ENCODE results near the gene PCED1A.

The PCED1A gene

DNA sequence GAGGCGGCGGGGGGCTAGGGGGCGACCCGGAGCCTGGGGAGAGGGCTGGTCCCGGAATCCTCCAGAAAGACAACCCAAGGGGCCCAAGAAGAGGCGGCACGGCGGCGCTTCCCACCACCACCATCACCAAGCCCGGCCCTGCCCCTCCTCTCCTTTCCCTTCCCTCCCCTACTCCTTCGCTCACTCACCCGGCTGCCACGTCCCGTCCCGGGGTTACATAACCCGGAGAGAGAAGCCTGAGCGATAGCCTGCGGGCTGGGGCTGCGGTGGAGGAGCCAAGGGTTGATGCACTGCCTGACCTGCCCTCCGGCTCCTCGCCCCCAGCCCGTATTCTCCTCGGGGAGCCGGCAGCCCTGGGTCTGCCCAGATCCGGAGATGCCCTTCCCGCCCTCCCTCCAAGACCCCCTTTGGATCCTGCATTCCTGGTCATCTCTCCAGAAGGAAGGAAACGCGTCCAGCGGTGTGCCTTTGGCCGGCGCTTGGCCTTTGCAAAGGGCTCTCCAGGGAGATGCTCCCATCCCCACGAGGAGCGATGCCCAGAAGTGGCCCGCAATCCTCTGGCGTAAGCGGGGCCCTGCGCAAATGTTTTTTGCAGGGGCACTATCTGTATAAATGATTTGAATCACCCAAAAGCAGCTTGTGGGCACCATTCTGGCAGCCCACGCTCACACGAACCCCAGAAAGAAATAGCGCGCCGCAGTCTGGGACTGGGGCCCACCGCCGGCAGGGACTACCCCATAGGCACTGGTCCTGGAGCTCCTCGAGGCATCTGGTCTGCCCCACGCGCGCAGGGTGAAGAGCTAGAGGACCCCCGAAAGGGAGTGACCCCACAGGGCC, 35.4 kb downstream of the PCED1A start:
- no peak for DNase-seq (ENCODE audit: low read depth)

DNA sequence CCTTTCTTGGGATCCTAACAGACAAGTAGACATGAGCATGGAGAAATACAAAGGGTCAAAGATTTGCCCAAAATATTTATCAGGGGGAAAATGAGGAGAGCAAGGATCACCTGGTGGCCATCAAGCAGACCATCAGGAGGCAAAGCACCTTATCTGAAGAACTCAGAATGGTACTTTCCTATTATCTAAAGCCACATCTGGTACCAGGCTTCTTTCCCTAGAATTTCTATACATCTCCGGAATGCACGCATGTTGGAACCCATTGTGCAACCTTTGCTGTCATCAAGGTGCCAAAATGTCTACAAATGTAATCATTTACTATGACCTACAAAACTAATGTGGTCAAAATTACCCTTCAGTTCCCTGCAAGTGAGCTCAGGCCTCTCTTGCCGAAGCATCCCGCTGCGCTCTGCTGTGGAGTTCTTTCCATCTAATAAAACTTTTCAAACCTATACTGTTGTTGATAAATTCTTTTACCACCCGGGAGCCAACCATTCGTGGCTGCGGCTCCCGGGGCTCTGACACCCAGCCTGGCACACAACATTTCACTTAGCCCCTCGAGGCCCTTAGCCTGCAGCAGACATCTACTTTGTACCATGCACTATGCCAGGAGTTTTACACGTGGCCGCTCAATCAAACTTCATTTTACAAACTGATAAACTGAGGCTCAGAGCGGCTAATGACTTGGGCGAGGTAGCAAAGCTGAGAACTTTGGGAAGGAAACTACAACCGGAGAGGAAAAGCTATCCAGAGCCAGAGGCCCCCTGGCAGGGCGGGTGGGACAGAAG, 36.2 kb downstream of the PCED1A start:
- DNase-seq (ENCODE audit: low read depth): no peak

DNA sequence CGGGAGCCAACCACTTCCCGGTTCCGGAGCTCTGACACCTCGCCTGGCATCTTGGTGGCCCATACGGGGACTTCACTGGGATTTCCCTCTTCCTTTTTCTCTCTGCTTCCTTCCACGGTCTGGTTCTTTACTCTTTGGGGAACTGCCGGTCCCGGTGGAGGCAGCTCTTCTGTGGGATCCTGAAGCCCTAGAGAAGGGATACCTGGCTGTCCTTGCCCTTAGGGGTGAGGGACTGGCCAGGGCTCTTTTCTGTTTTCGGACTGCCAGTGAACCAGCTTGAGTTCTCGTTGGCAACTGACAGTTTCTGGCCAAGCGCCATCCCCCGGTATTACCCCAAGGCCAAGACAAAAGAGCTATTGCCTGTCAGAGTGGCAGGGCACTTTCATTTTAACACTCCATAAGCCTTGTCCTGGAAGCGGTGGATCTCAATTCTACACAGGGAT, 39.1 kb downstream of the PCED1A start:
- no peak for DNase-seq (ENCODE audit: low read depth)

DNA sequence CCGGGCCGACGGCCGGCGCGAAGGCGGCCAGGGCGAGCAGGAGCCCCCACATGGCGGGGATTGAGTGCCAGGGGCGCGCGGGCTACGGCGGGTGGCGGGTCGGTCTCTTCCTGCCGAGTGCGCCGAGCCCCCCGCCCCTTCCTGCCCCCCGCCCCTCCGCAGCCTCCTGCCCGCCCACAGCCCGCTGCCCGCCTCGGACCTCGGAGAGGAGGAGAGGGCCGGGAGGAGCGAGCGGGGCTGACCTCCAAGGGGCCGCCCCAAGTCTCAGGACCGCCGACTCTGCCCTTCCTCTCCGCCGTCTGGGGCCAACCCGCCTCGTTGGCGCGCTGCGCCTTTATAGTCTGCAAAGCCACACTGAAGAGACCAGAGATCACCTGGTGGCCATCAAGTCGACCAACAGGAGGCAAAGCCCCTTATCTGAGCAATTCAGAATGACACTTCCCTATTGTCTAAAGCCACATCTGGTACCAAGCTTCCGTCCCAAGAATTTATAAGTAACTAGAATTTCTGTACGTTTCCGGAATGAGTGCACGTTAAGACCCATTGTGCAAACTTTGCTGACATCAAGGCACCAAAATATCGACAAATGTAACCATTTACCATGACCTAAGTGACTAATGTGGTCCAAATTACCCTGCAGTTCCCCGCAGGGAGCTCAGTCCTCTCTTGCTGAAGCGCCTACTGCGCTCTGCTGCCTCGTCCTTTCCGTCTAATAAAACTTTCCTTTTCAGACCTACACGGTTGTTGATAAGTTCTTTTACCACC, 39.8 kb downstream of the PCED1A start, which contains the start of gene CPXM1:
TSS of gene CPXM1 (minus strand) at position 107 of the 765 bp plus-strand sequence. CDS start at position 52, 55 bp downstream.
- DNase-seq (ENCODE audit: low read depth): no peak

DNA sequence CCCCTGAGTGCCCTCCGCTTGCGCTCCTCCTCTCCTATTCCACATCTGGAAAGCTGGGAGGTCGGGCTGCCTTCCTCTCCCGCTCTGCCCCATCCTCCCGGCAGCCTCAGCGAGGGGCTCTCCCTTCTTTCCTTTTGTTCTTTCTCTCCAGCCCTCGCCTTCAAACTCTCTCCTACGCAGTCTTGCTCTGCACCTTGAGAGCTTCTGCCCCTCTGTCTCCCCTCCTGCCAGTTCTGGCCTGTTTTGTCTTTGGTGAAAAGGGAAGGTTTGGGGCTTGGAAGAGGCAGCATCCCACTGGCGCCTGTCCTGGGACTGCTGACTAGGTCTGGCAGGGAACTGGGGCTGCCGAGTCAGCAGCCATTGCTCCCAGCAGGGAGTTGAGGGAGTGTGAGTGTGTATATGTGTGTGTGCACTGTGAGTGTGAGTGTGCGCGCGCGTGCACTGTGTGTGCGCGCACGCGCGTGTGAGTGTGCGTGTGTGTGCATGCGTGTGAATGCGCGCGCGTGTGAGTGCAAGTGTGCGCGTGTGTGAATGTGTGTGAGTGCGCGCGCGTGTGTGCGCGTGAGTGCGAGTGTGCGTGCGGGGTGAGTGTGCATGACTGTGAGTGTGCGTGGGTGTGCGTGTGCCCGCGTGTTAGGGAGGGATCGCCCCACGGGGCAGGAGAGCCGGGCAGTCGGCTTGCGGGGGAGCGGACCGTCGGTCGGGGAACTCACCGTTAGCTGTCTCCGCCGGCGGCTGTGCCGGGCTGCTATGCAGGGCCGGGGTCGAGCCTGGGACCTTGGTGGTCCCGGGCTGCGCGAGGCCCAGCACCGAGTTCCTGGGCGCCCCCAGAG, 40.6 kb downstream of the PCED1A start:
- no peak for DNase-seq (ENCODE audit: low read depth)

DNA sequence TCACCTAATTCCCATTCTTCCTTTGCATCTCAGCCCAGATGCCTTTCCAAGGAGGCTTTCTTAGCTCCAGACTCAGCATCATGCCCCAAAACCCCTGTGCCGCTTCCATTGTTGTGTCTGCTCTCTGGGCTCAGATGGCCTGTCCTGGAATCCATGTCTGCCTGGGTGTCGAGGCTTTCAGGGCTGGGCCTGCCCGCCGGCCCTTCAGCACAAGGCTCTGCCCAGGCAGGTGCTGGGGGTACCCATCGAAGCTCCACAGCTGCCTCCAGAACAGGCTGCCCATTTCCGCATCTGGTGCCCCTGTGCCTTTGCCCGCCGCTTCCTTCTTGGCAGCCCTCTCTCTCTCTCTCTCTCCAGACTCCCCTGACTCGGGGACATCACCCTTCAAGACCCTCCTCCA, 41.2 kb downstream of the PCED1A start:
- no peak for DNase-seq (ENCODE audit: low read depth)

DNA sequence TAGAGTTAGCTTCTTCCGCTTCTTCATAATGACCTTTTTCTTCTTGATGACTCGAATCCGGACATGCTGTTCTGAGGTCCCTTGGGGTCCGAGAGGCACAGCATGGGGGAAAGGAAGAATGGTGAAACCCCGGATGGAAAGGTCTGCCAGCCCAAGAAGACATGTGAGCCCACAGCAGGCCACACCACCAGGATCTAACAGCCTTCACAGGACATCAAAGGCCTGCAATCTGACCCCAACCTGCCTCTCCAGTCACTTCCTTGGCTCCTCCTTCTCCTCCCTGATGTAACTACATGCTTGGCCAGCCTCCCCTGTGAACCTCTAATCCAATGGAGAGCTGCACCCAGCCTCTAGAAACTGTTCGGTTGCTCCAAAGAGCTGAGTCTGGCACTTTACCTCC, 41.6 kb downstream of the PCED1A start:
- no peak for DNase-seq (ENCODE audit: low read depth)

DNA sequence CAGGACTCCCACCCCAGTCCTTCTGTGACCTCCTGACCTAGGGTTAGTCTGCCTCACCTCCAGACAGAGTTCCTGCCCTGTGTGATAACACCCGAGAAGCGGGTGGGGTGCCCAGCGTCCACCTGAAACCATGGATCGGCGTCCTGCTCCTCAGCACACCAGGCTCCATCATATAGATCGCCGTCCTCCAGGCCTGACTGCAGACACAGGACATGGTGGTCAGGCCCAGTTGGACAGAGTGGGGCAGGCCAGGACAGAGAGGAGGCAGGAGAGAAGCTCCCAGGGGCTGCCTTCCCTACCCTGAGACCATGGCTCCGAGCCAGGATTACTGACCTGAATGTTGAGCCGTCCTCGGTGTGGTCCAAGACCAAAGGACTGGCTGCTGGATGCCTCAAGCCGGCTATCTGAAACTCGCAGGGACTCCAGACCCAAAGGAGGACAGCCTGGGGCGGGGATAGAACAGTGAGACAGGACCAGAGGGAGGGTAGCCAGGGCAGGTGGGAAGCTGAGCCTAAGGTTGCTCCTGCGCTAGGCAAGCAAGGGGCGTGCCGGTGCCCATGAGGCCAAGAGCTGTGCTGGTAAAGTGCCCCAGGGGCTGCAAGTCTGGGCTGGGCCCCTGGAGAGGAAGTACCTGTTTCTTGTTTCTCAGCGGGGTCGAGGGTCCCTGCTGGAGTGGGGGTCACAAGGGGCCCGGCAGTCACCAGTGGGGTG, 42.2 kb downstream of the PCED1A start:
- DNase-seq (ENCODE audit: low read depth): no peak

DNA sequence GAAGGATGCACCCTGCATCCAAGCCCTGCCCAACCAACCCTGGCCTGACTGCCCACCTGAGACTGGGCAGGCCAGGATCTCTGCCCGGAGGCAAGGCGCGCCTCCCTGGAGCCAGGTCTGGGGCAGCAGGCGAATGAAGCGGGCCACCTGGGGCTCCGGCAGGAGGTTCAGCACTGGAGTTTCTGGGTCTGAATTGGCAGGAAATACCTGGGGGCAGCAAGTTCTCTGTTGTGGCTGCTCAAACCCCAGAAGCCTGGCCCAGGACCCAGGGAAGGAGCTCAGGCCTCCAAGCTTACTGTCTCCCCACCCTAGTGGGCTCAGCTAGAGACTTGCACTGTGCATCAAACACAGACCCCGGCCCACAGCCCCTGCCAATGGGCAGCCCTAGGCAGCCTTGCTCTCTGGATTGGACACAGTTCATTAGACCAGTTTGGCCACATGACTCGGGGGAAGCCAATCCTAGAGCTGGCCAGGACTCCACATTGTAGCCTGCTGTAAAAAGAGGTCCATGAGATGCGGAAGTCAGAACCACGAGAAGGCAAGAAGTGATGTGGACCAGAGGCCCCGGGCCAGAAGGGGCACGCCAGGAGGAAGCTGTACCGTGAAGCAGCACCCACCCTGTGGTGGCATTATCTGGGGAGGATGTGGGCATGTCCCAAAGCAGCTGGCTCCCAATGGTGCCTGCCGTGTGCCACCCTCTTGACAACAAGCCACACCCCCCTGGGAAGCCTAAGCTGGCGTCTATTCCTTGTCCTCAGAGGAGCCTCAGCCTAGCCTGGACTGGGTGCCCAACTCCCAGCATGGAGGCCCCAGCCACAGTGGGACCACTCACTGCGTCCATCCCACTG, 43.1 kb downstream of the PCED1A start:
- no peak for DNase-seq (ENCODE audit: low read depth)

DNA sequence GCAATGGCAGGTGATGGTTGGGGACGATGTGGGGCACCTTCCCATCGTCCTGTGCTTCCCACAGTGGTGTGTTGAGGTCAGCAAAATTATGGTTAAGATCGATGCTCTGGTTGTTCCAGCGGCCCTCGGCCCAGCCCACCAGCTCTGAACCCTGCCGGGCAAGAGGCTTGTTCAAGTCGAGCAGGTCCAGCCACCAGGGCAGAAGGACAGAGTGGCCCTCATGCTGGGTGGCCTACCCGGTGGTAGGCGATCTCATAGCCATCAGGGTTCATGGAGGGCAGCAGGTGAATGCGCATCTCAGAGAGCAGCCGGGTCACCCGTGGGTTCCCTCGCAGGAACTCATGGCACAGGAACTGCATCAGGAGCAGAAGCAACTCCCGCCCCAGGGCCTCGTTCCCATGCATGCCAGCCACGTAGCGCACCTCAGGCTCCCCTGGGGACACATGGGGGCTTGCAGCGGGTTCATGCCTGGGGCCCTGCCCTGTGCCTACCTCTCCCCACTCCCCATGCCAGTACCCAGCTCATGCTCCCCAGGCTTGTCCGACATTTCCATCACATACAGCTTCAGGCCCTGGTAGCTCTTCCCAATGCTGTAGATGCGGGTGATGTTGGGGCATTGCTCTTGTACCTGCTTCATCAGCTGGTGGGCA, 44.3 kb downstream of the PCED1A start:
- no peak for DNase-seq (ENCODE audit: low read depth)

DNA sequence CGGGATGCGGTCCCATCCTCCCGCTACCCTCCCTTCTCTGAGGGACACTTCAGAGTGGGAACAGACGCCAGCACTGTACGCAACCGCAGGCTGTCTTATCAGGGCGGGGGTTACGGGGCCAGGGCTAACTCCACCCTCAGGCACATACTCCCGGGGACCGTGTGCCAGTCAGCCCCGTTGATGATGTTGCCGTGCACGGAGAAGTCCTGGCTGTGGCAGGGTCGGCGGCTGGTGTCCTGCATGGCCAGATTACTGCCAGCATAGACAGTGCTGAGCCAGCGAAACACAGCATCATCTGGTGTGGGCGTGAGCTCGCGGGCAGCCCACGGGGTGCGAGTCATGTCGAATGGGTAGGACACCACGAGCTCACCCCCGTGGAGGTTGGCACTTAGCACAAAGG, 45.0 kb downstream of the PCED1A start:
- DNase-seq (ENCODE audit: low read depth): no peak

DNA sequence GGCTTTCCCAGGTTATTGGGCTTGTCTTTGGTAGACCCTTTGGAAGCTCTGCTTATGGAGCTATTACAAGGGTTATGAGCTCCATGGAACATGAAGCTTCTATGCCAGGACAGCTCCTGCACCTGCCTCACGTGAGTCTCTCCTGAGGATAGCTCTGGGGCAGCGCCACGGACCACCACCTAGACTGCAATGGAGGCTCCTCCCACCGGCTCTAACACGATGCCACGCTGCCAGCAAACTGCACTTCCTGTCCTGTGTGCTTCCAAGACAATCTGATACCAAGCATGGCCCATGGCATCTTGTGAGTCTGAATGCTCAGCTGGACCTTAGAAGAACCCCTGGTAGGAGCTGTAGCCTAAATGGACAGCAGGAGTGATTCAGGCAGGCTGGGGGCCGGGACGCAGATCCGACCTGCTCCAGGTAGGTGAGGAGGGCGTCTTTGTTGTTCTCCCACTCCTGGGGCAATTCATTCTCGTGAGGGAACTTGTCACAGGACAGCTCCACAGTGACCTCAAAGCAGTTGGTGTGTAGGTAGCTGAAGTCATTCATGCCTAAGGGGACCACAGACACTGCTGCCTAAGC, 45.5 kb downstream of the PCED1A start:
- DNase-seq (ENCODE audit: low read depth): no peak

DNA sequence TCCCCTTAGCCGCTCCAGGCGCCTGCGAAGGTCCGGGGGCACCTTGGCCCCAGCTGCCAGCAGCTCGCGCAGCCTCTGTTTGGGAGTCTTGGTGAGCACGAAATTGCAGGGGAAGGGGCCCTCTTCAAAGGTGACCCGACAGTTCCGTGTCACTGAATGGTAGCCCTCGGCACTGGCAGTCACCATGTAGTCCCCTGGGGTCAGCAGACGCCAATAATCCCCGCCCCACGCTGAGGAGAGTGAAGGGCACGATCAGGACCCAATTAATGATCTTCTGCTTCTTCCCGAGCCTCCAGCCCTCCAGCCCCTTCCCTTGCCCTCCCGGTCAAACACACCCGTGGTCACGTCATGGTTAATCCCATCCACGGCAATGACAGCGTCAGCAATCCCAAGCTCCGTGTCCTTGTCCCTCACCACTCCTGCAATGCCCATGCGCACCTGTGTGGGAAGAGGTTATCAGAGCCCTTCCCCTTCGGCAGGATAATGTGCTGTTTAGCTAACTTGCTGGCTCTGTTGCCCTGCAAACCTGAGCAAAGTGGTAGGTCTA, 46.2 kb downstream of the PCED1A start:
- no peak for DNase-seq (ENCODE audit: low read depth)

DNA sequence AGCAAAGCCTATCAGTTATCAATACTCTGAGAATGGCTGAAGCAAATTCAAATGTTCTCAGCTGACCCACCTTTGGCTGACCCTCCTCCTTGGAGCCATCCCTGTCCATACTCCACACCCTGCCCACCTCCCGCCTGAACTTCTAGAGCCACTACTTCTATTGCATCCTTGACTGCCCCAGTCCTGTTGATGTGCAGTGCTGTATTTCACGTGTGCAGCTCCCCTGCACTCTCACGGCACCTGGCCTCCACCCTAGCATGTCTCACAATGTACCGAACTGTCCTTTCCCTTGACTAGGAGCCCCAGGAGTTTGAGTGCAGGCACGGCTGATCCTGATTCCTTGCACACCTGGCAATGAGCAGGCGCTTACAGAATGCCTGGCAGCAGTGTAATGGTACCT, 47.0 kb downstream of the PCED1A start:
- no peak for DNase-seq (ENCODE audit: low read depth)

Measured in stimulated activated CD4-positive, alpha-beta T cell treated with anti-CD3 and anti-CD28 coated beads, Interleukin-2, amount 100 ng/mL, for 4 hours (primary cell).